Neural progenitor cell (in vitro differentiated cells): ENCODE measurements around the gene PSMG4.

Source experiments
- CTCF ChIP-seq: fragments of 200-600 bp; sonication (generic); IDR thresholded peaks from 2 replicates; pipeline ENCODE4 v1.5.1; 2017; ENCODE audit warnings: antibody characterized with exemption, mild to moderate bottlenecking
- EZH2 ChIP-seq: fragments of 200-600 bp; sonication (generic); IDR thresholded peaks from 2 replicates; pipeline ENCODE4 v1.6.1; 2017; ENCODE audit warnings: antibody characterized with exemption, mild to moderate bottlenecking, moderate library complexity
- EZH2phosphoT487 ChIP-seq: fragments of 200-600 bp; sonication (generic); IDR thresholded peaks from 2 replicates; pipeline ENCODE4 v1.6.1; 2017; ENCODE audit warnings: antibody characterized with exemption

- TF ChIP-seq CTCF (no peak), EZH2 (no peak), EZH2phosphoT487 (no peak)
Measured at GRCh38 chr6:3290149-3290930, 31.6 kb downstream of the PSMG4 start.
